ENCODE data around the gene COL4A4.

Gene COL4A4

DNA sequence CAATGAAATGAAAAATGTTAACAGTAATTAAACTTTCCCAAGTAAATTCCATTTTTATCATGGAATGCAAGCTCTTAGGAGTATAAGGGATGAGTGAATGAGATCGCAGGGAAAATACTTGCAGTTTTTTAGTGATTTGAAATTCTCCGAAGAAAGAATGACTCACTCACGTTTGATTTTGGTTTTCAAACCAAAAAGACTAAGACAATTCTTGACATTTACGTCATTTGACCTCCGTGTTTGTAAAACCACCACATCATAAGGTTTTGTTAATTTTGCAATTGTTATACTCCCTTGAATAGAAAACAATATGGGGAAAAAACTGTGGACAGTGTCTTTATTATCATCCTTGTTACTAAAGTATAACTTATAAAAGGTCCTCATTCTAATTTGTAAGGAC lies 29.4 kb downstream of the COL4A4 start:
- H3K36me3 ChIP-seq (ENCODE audit: control insufficient read depth, insufficient read depth, low read length), result no peaks in the 10 kb centered on the region
- DNase-seq (ENCODE audit: extremely low read depth, insufficient read length), result no peak
- TF ChIP-seq, protein P1, sequence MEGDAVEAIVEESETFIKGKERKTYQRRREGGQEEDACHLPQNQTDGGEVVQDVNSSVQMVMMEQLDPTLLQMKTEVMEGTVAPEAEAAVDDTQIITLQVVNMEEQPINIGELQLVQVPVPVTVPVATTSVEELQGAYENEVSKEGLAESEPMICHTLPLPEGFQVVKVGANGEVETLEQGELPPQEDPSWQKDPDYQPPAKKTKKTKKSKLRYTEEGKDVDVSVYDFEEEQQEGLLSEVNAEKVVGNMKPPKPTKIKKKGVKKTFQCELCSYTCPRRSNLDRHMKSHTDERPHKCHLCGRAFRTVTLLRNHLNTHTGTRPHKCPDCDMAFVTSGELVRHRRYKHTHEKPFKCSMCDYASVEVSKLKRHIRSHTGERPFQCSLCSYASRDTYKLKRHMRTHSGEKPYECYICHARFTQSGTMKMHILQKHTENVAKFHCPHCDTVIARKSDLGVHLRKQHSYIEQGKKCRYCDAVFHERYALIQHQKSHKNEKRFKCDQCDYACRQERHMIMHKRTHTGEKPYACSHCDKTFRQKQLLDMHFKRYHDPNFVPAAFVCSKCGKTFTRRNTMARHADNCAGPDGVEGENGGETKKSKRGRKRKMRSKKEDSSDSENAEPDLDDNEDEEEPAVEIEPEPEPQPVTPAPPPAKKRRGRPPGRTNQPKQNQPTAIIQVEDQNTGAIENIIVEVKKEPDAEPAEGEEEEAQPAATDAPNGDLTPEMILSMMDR (IDR thresholded peaks at IDR 0.05; ENCODE audit: insufficient read depth, low read length, poor library complexity, severe bottlenecking), result no peak
- no peak overlapping the region for H3K4me3 ChIP-seq (replicated peaks; ENCODE audit: low read depth, low read length)
- H3K27me3 ChIP-seq (replicated peaks; ENCODE audit: control insufficient read depth, insufficient read depth, low read length), result no peaks in the 10 kb centered on the region

DNA sequence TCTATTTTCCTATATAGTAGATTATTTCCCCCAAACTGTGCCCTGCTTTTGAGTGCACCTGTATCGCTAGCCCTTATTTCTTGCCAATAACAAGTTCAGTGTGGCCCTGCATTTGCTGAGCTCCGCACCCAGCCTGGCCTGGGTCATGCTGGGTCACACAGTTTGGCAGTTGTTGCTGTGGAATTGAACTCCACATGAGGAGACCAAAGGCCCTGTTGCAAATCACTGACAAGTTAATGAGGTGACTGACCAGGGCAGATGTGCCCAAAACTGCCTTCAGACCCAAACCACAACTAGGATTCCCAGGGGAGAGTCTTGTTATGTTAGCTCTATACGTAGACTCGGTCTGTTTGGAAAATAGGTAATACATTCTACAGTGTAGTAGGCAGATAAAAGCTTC lies 31.0 kb downstream of the COL4A4 start:
- H3K36me3 ChIP-seq (ENCODE audit: control insufficient read depth, insufficient read depth, low read length), result no peaks in the 10 kb centered on the region; the same call in 1 of the 2 replicates
- TF ChIP-seq, protein P1 (IDR thresholded peaks at IDR 0.05; ENCODE audit: insufficient read depth, low read length, poor library complexity, severe bottlenecking), result no peak
- DNase-seq (ENCODE audit: extremely low read depth, insufficient read length), result no peak
- no peaks in the 10 kb centered on the region for H3K27me3 ChIP-seq (replicated peaks; ENCODE audit: control insufficient read depth, insufficient read depth, low read length)
- no peak overlapping the region for H3K4me3 ChIP-seq (replicated peaks; ENCODE audit: low read depth, low read length)

DNA sequence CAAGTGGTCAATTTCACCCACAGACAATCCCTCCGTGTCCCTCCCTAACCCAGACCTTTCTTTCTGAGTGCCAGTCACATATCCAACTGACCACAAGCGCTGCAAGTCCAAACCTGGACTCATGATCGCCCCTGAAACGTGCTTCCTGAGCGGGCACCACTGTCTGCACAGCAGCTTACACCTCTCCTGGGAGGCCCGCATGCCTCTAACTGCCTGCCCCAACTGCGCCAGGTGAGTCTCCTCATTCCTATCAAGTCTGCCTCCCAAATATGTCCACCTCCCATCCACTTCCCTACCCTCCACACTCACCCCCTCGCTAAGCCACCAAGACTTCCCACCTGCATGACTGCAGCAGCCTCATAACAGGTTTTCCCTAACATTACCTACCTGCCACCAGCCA lies 33.4 kb downstream of the COL4A4 start:
- TF ChIP-seq, protein P1 (IDR thresholded peaks at IDR 0.05; ENCODE audit: insufficient read depth, low read length, poor library complexity, severe bottlenecking), result no peak

DNA sequence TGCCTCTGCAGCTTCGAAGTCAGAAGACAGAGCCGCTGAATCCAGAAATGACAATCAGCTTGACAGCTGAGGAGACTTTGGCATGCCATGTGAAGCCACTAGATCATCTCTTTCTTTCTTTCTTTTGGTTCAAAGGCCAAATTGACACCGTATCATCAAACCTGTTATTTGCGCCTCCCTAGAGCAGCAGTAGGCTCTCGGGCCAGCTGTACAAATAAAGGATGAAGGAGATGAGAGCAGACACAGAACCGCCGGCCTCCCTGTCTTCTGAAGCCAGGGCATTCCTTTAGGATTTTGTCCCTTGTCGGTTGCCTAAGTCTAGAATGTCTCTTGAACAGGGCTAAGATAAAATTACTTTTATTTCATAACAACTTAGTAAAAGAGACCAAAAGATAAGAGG lies 36.8 kb downstream of the COL4A4 start:
- Histone ChIP-seq H3K27me3 (replicated peaks; ENCODE audit: control insufficient read depth, insufficient read depth, low read length) (no peaks in the 10 kb centered on the region), H3K4me3 (replicated peaks; ENCODE audit: low read depth, low read length) (no peak overlapping the region), H3K36me3 (ENCODE audit: control insufficient read depth, insufficient read depth, low read length) (no peaks in the 10 kb centered on the region; the same call in 1 of the 2 replicates)
- no peak for DNase-seq (ENCODE audit: extremely low read depth, insufficient read length)
- TF ChIP-seq, protein P1 (IDR thresholded peaks at IDR 0.05; ENCODE audit: insufficient read depth, low read length, poor library complexity, severe bottlenecking), result no peak

More for the DNA sequence above, 33.4 kb downstream of the COL4A4 start:
- no peak for DNase-seq (ENCODE audit: extremely low read depth, insufficient read length)
- Histone ChIP-seq H3K36me3 (ENCODE audit: control insufficient read depth, insufficient read depth, low read length) (no peaks in the 10 kb centered on the region; the same call in 1 of the 2 replicates), H3K27me3 (replicated peaks; ENCODE audit: control insufficient read depth, insufficient read depth, low read length) (no peaks in the 10 kb centered on the region), H3K4me3 (replicated peaks; ENCODE audit: low read depth, low read length) (no peak overlapping the region)

DNA sequence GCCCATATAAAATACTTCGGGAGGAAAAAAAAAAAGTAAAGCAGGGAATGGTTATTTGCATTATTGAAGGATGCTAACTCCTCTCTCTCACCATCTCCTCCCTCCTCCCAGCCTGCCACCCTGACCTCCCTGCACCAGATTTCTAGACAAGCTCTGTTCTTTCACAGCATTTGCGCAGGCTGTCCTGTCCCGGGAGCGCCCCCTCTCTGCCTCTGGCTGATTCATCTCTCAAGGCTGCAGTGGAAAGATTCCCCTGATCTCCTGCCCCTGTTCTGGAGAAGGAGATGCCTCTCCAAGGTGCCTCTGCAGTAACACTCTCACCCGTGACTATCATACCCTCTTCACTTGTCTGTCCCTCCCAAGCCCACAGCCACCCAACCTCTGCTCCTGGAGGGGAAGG lies 38.5 kb downstream of the COL4A4 start:
- no peak for DNase-seq (ENCODE audit: extremely low read depth, insufficient read length)
- H3K36me3 ChIP-seq (ENCODE audit: control insufficient read depth, insufficient read depth, low read length), result no peaks in the 10 kb centered on the region; the same call in 1 of the 2 replicates

More for the DNA sequence above, 38.5 kb downstream of the COL4A4 start:
- TF ChIP-seq, protein P1 (IDR thresholded peaks at IDR 0.05; ENCODE audit: insufficient read depth, low read length, poor library complexity, severe bottlenecking), result no peak
- no peaks in the 10 kb centered on the region for H3K27me3 ChIP-seq (replicated peaks; ENCODE audit: control insufficient read depth, insufficient read depth, low read length)
- no peak overlapping the region for H3K4me3 ChIP-seq (replicated peaks; ENCODE audit: low read depth, low read length)
